HG02588 (cell line): Measurements from ENCODE around the gene XKR3.
"Not testable (repeated sequence)": the region's sequence is repeated elsewhere in the genome, so short reads cannot be mapped to it uniquely, and the experiment has no call there.

ENCODE experiments used
- ATAC-seq: cut with Tn5 transposase; IDR thresholded peaks from one replicate; pipeline ENCODE4 v1.9.1; 2021; ENCODE audit warnings: mild to moderate bottlenecking, moderate library complexity; ENCODE audit not compliant: unreplicated experiment

The XKR3 gene

DNA sequence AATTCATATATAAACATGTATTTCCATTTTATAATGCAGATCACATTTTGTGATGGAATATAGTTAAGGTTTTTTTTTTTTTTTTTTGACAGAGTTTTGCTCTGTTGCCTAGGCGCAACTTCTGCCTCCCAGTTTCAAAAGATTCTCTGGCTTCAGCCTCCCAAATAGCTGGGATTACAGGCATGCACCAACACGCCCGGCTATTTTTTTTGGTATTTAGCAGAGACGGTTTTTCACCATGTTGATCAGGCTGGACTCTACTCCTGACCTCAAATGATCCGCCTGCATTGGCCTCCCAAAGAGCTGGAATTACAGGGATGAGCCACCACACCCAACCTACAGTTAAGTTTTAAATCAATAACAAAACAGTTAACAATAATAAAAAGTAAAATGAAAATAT, 18.8 kb downstream of the XKR3 start:
- no peak for ATAC-seq

DNA sequence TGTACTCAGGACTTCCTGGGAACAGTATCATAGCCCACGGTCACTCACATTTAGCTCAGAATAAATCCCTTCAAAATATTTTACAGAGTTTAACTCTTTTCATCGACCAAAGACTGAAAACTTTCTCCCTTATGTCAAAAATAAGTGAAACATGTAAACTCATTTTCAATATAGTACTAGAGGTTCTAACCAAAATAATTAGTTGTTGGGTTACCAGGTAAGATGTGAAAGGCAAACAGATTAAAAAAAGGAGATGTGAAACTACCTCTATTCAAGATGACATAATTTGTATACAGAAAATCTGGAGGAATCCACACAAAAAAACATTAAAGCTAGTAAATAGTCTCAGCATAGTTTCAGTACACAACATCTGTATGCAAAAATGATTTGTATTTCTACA, 20.3 kb downstream of the XKR3 start:
- no peak for ATAC-seq

DNA sequence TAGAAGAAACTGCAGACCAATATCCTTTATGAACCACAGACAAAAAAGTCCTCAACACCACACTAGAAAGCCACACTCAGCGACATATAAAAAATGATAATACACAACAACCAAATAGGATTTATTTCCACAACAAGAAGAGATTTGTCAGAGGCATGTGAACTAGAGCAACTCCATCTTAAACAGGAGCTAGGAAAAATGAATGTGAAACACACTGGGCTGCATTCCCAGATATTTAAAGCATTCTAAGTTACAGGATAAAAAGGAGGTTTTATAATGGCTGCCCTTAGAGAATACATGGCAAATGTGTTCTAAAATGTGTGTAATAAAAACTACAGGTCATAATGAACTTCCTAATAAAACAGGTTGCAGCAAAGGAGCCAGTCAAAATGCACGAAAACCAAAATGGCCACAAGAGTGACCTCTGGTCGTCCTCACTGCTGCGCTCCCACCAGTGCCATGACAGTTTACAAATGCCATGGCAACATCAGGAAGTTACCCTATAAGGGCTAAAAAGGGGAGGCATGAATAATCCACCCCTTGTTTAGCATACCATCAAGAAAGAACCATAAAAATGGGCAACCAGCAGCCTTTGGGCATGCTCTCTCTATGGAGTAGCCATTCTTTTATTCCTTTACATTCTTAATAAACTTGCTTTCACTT, 21.8 kb downstream of the XKR3 start:
- ATAC-seq = no peak

DNA sequence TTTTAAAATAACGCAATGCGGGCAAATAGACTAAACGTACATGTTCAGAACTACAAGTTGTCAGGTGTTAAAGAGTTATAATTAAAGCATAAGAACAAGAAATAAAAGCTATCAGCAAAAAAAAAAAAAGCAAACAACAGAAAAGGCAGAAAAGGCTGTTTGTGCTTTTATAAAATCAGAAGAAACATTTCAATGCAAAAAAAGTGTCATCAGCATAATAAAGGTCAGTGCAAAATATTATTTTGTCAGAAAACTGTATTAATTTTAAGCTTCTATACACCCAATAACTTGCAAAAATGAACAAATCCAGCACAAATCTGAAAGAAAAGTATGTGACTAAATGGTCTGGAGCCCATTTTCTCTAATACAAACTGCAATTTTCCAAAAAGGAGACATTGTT, 23.6 kb downstream of the XKR3 start:
- no peak for ATAC-seq

DNA sequence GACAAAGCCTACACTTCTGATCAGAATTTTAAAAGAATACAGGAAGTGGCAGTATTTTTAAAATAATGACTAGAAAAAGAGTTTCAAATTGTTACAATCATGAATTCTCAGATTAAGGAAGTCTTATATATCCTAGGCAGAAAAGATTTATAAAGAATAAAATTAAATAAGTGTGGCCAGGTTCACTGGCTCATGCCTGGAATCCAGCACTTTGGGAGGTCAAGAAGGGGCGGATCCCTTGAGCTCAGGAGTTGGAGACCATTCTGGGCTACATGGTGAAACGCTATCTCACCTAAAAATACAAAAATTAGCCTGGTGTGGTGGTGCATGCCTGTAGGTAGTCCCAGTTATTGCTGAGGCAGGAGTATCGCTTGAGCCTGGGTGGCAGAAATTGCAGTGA, 24.1 kb downstream of the XKR3 start:
- ATAC-seq = no peak

DNA sequence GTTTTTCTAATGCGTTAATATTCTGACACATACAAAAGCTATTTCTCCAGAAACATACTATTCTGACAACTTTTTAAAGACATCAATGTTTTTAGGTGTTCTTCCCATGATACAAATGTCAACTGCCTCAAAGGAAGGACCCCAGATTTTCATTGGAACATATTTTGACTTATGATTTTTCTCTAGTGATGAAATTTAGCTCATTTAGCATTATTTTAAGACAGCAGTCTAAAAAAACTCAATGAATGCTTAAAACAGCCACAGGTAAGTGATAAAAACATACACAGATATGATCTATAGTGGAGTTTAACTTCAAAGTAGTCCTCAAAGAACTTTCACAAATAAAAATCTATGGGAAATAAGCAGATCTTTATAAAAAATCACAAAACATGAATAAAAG, 24.9 kb downstream of the XKR3 start:
- ATAC-seq = no peak

DNA sequence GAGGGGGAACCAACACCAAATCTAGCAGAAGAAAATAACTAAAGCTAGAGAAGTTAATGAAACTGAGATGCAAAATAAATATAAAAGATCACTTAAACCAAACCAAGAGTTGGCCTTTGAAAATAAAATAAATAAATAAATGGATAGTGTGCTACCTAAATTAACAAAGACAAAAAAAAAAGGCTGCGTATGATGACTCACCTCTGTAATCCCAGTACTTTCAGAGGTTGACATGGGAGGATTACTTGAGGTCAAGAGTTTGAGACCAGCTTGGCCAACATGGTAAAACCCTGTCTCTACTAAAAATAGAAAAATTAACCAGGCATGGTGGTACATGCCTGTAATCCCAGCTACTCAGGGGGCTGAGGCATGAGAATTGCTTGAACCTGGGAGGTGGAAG, 29.7 kb downstream of the XKR3 start:
- not testable (repeated sequence) for ATAC-seq

DNA sequence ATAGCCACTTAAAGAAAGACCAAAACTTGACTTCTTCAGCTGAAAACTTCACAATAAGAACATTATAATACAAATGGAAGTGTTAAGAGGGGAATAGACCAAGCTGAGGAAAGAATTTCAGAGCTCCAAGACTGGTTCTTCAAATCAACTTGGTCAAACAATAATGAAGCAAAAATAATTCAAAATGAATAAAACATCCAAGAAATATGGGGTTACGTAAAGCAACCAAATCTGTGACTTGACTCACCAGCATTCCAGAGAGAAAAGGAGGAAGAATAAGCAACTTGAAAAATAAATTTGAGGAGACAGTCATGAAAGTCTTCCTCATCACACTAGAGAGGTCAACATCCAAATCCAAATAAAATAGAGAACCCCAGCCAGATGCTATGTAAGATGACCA, 31.4 kb downstream of the XKR3 start:
- no peak for ATAC-seq

DNA sequence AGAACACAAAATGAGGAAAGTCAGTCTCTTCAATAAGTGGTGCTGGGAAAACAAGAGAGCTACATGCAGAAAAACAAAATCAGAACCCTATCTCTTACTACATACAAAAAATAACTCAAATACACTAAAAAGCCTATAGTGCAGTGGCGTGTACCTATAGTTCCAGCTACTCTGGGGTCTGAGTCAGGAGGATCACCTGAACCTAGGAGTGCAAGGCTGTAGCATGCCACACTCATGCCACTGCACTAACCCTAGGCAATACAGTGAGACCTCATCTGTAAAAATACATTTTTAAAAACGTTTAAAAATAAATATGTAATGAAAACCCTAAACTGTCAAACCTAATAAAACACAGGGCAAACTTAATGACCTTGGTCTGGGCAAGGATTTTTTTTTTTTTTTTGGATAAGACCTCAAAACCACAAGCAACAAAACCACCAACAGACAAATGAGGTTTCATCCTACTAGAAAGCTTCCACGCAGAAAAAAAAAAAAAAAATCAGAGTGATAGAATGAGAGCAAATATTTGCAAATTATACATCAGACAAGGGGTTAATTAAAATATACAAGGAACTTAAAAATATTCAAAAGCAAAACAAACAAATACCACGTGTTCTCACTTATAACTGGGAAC, 35.2 kb downstream of the XKR3 start:
- no peak for ATAC-seq

DNA sequence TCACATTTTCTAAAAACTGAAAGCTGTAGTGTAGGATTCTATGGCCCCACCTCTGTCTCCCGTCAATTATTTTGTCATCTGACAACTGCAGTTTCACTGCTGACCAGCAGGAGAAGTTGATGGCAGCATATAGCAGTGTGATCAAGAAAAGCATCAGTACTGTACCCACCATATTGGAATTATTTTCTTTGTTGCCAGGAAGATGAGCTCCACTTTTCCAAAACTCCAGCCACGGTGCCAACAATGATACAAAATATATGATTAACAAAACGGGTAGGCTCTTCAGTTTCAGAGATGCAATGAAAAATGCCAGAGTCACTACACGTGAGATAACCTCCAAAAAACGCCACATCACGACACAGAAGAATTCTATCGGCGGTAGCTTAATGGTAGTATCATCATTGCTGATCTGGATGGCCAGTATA, 41.3 kb downstream of the XKR3 start:
- no peak for ATAC-seq

DNA sequence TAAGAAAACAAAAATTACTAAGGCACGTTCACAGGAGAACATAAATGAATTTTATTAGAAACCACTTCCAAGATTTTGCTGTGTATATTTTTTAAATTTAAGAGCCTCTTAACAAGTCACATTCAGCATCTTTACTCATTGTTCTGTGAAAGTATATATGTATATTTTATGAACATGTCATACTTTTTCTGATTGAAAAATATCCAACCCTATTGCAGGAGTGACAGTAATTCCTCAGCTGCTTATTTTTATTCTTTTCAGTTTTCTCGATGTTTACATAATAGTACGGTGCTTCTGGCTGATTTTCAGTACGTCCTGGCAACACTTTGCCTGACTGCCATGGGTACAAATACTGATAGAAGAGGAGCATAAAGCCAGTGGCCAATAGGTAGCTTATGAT, 41.8 kb downstream of the XKR3 start:
- no peak for ATAC-seq

DNA sequence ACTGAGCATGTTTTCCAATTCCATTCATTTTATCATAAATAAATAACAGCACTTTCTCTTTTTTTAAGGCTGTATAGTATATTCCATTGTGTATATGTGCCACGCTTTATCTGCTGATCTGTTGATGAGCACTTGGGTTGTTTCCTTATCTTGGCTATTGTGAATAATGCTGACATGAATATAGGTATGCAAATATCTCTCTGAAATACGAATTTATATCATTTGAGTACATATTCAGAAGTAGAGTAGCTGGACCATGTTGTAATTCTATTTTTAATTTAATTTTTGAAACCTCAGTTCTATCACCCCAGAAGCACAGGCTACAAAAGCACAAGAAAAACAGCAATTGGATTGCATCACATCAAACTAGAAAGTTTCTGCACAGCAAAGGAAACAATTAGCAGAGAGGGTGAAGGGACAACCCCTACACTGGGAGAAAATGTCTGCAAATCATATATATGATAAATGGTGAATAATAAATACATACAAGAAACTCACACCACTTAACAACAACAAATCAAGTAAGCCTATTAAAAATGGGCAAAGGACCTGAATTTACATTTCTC, 43.4 kb downstream of the XKR3 start:
- no peak for ATAC-seq

DNA sequence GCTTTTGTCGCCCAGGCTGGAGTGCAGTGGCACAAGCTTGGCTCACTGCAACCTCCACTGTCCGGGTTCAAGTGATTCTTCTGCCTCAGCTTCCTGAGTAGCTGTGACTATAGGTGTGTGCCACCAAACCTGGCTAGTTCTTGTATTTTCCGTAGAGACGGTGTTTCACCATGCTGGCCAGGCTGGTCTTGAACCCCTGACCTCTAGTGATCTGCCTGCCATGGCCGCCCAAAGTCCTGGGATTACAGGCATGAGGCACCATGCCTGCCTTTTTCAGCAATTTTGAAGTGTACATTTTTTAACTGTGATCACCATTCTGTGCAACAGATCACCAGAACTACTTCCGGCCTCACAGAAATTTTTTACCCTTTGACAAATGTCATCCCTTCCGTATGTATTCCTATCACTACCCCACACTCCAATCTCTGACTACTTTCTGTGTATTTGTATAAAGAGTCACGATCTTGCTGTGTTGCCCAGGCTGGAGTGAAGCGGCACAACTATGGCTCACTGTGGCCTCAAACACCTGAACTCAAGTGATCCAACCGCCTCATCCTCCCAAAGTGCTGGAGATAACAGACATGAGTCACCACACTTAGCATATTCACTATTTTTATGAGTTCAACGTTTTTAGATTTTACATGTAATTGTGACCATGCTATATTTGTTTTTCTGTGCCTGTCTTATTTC, 44.0 kb downstream of the XKR3 start:
- ATAC-seq = no peak

DNA sequence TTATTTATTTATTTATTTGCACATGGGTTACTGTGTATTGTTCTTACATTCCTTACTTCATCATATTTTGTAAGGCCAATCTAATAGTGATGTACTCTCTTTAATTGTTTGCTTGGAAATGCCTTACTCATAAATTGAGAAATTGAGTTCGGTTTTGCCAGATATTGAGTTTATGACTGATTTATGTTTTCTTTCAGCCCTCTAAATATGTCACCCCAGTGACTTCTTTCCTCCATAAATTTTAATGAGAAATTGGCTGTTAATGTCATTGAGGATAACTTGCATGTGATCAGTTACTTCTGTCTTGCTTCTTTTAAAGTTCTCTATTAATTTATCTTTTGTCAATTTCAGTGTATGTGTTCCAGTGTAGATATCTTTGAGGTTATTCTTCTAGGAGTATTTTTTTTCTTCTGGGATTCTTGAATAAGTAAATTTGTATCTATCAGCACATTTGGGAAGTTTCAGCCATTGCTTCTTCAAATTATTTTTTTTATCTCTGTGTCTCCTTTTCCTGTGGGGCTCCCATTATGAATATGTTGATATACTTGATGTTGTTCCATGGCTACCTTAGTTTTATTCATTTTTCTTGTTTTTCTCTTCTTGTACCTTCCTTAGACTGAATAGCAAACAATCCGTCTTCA, 47.8 kb downstream of the XKR3 start:
- ATAC-seq = no peak

DNA sequence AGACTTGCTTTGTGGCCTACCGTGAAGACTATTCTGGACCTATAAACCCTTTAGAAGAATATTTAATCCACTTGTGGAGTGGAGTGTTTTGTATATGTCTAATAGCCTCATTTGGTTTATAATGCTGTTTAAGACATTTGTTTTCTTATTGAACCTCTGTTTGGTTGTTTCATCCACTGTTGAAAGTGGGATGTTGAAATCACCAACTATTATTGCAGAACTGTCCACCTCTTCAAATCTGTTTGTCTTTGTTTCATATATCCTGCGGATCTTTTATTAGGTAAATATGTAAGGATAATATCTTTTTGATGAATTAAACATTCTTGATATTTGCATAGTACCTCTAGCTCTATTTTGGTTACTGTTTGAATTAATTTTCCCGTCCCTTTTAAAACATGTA, 49.1 kb downstream of the XKR3 start:
- no peak for ATAC-seq

DNA sequence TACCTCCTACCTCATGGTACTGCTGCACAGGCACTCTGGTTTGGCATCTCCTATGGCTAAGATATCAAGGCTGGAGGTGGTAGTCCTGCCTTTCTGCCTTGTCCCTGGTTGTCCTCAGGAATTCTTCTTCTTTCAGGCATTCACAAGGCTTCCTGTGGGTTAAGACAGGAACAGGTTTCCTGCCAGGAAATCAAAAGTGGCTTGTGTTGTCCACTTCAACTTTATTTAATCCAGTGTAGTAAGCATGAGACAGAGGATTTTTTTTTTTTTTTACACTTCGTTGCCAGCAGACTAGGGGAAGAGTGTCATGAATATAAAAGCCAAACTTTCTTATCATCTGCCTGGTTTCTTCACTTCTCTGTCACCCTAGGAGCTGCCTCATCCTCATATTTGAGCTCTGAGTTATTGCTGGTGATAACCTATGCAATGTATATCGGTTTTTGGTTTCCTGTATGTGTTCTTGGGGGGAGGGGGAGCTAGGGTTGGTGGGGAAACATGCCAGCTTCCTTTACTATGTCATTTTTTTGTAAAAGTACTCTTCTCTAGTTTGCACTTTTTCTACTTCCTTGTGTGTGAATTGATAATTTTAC, 50.2 kb downstream of the XKR3 start:
- ATAC-seq = no peak

DNA sequence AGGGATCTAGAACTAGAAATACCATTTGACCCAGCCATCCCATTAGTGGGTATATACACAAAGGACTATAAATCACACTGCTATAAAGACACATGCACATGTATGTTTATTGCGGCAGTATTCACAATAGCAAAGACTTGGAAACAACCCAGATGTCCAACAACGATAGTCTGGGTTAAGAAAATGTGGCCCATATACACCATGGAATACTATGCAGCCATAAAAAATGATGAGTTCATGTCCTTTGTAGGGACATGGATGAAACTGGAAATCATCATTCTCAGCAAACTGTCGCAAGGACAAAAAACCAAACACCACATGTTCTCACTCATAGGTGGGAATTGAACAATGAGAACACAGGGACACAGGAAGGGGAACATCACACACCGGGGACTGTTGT, 53.6 kb downstream of the XKR3 start:
- ATAC-seq = not testable (repeated sequence)

DNA sequence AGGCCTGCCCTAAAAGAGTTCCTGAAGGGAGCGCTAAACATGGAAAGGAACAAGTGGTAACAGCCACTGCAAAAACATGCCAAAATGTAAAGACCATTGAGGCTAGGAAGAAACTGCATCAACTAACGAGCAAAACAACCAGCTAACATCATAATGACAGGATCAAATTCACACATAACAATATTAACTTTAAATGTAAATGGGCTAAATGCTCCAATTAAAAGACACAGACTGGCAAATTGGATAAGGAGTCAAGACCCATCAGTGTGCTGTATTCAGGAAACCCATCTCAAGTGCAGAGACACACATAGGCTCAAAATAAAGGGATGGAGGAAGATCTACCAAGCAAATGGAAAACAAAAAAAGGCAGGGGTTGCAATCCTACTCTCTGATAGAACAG, 57.3 kb downstream of the XKR3 start:
- not testable (repeated sequence) for ATAC-seq

DNA sequence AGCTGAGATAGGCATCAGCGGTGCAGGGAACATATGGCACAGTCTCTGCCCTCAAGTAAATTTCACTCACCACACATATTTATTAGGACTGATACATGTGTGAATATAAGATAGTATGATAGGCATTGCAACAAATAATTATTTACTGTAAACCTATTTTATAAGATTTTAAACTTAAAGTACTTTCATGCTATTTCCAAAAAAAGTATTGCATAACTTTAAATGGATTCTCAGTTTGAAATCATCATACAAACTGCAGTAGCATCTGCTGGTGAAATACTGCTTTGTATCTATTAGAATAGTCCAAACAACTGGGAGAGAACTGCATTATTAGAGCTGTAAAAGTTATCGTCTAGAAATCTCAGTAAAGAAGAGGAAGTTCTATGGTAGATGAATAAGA, 63.0 kb downstream of the XKR3 start:
- not testable (repeated sequence) for ATAC-seq

DNA sequence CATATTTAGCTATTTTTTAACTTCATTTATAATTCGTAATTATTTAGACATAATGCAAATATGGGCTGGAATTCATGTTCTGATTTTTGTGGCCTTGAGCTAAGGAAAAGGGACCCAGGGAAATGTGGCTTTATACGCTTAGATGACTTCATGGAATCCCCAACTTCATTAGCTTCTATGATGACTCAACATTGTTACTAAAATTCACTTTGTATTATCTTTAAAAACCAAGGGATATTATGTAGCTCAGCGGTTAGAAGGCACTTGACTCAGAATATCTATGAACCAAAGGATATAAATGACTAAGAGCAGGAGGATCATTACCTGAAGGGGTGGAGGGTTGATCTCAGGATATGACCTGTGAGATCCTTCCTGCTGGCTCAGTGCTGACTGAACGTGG, 64.8 kb downstream of the XKR3 start:
- not testable (repeated sequence) for ATAC-seq

DNA sequence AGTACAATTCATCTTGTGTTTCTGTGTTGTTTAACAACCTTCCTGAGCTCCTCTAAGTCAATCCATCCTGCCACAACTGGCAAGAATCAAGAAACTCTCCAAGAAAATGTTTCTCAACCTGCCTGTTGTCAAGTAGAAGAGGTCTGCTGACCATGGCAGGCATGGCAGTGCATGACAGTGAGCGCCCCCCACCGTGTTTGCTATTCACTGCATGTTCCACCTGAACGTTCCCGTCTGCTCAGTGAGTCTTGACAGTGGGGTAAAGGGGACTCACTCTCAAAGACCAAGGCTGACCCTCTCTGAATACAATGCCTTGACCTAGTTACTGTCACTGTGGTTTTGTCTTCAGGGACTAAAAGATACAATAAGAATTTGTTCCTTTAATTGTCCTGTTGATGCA, 75.9 kb downstream of the XKR3 start:
- not testable (repeated sequence) for ATAC-seq
